ENCODE measurements around the gene ACAP2. TPM values are rescaled to one million over a fixed set of nuclear protein-coding genes. Genes with fewer than 3 reads are reported as not detected.

ACAP2 gene
- total RNA-seq, 1 experiment from 2014 or later, result 57.9 TPM

DNA sequence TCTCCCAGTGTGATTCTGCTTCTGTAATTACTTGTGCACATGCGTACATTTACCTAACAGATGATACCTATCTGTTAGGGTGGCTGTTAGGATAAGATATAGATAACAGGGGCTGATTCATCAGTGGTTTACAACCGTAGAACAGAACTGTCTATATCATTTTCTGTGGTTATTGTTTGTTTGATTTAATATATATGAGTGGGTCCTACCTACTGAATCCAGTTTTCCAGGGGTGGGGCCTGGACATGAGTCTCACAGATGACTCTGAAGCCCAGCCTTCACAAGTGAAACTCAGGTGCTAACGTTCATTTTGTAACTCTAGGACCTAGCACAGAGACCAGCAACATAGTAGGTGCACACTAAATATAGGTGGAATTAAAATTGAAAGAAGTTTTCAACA lies 10.4 kb upstream of the ACAP2 start:
- ChIA-PET CTCF (no interaction called here), POLR2A (no interaction called here)
- Histone ChIP-seq H3K9me3 (ENCODE audit: control insufficient read depth, insufficient read depth, low read depth, low read length) (no peaks in the 10 kb centered on the region), H3K4me3 (ENCODE audit: low read depth in 2 of 2, low read length in 2 of 2) (no peak overlapping the region), H3K4me1 (ENCODE audit: control insufficient read depth, insufficient read depth, low read length) (no peaks in the 10 kb centered on the region), H3K27me3 (ENCODE audit: control insufficient read depth, insufficient read depth, low read length) (no peaks in the 10 kb centered on the region), H3K36me3 (ENCODE audit: control insufficient read depth, insufficient read depth, low read length) (no peaks in the 10 kb centered on the region), H3K27ac (ENCODE audit: low read length) (no peak overlapping the region)
- in situ Hi-C loops (cut with HindIII; ENCODE audit: low pct_unique_long_range_greater_than_20kb, low sequenced_read_pairs) (no loop called here), intact Hi-C loops (cut with micrococcal nuclease; ENCODE audit: unreplicated experiment) (no loop called here)
- TF ChIP-seq TCF7L2 (IDR thresholded peaks at IDR 0.05; ENCODE audit: low read depth, low read length) (no peak), SIN3A (IDR thresholded peaks at IDR 0.05; ENCODE audit: borderline replicate concordance, insufficient read depth, low read depth, low read length) (no peak), POLR2AphosphoS5 (IDR thresholded peaks at IDR 0.05; ENCODE audit: low read depth, low read length) (no peak)
- TF ChIP-seq, protein P1, sequence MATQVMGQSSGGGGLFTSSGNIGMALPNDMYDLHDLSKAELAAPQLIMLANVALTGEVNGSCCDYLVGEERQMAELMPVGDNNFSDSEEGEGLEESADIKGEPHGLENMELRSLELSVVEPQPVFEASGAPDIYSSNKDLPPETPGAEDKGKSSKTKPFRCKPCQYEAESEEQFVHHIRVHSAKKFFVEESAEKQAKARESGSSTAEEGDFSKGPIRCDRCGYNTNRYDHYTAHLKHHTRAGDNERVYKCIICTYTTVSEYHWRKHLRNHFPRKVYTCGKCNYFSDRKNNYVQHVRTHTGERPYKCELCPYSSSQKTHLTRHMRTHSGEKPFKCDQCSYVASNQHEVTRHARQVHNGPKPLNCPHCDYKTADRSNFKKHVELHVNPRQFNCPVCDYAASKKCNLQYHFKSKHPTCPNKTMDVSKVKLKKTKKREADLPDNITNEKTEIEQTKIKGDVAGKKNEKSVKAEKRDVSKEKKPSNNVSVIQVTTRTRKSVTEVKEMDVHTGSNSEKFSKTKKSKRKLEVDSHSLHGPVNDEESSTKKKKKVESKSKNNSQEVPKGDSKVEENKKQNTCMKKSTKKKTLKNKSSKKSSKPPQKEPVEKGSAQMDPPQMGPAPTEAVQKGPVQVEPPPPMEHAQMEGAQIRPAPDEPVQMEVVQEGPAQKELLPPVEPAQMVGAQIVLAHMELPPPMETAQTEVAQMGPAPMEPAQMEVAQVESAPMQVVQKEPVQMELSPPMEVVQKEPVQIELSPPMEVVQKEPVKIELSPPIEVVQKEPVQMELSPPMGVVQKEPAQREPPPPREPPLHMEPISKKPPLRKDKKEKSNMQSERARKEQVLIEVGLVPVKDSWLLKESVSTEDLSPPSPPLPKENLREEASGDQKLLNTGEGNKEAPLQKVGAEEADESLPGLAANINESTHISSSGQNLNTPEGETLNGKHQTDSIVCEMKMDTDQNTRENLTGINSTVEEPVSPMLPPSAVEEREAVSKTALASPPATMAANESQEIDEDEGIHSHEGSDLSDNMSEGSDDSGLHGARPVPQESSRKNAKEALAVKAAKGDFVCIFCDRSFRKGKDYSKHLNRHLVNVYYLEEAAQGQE (IDR thresholded peaks at IDR 0.05; ENCODE audit: insufficient read depth in 1 of 2, low read depth in 2 of 2, low read length in 1 of 2), result no peak
- TF ChIP-seq, protein P2, sequence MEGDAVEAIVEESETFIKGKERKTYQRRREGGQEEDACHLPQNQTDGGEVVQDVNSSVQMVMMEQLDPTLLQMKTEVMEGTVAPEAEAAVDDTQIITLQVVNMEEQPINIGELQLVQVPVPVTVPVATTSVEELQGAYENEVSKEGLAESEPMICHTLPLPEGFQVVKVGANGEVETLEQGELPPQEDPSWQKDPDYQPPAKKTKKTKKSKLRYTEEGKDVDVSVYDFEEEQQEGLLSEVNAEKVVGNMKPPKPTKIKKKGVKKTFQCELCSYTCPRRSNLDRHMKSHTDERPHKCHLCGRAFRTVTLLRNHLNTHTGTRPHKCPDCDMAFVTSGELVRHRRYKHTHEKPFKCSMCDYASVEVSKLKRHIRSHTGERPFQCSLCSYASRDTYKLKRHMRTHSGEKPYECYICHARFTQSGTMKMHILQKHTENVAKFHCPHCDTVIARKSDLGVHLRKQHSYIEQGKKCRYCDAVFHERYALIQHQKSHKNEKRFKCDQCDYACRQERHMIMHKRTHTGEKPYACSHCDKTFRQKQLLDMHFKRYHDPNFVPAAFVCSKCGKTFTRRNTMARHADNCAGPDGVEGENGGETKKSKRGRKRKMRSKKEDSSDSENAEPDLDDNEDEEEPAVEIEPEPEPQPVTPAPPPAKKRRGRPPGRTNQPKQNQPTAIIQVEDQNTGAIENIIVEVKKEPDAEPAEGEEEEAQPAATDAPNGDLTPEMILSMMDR (IDR thresholded peaks at IDR 0.05), result no peak
- BruUV-seq (replicated peaks), result no TSS peak
- no peak for ATAC-seq
- DNase-seq (ENCODE audit: low read depth, low spot score), result no peak

- TF ChIP-seq POLR2AphosphoS5 (IDR thresholded peaks at IDR 0.05; ENCODE audit: low read depth, low read length) (no peak), TCF7L2 (IDR thresholded peaks at IDR 0.05; ENCODE audit: low read depth, low read length) (no peak), SIN3A (IDR thresholded peaks at IDR 0.05; ENCODE audit: borderline replicate concordance, insufficient read depth, low read depth, low read length) (no peak)
- TF ChIP-seq, protein P2 (IDR thresholded peaks at IDR 0.05), result no peak
- TF ChIP-seq, protein P1 (IDR thresholded peaks at IDR 0.05; ENCODE audit: insufficient read depth in 1 of 2, low read depth in 2 of 2, low read length in 1 of 2), result no peak
- ChIA-PET CTCF (interaction anchor here (0.6 kb wide), 2 partner anchors 9 to 86 kb away, joined by 3 to 4 read pairs; no protein-coding TSS in a partner anchor), POLR2A (interaction anchor here (0.6 kb wide), 1 partner anchor 47 kb away, joined by 3 read pairs; no protein-coding TSS in a partner anchor)
- BruUV-seq (replicated peaks), result no TSS peak
- DNase-seq (ENCODE audit: low read depth, low spot score) (no peak), ATAC-seq (no peak)
- in situ Hi-C loops (cut with HindIII; ENCODE audit: low pct_unique_long_range_greater_than_20kb, low sequenced_read_pairs) (no loop called here), intact Hi-C loops (cut with micrococcal nuclease; ENCODE audit: unreplicated experiment) (no loop called here)
- H3K27ac ChIP-seq (ENCODE audit: low read length), result no peak overlapping the region
- H3K36me3 ChIP-seq (ENCODE audit: control insufficient read depth, insufficient read depth, low read length), result no peaks in the 10 kb centered on the region
- H3K4me1 ChIP-seq (ENCODE audit: control insufficient read depth, insufficient read depth, low read length), result no peaks in the 10 kb centered on the region
- H3K9me3 ChIP-seq (ENCODE audit: control insufficient read depth, insufficient read depth, low read depth, low read length), result no peaks in the 10 kb centered on the region
- H3K4me3 ChIP-seq (ENCODE audit: low read depth in 2 of 2, low read length in 2 of 2), result no peak overlapping the region
- H3K27me3 ChIP-seq (ENCODE audit: control insufficient read depth, insufficient read depth, low read length), result no peaks in the 10 kb centered on the region
These were observed 8.7 kb upstream of the ACAP2 start for GRCh38 chr3:195451373-195452015.
